ENCODE results near the gene FOXO1. TPM values are rescaled to one million over a fixed set of nuclear protein-coding genes. Genes with fewer than 3 reads are reported as not detected.

The FOXO1 gene
- total RNA-seq, 2 donors from 2014 or later: 15.7 to 26.4 TPM

DNA sequence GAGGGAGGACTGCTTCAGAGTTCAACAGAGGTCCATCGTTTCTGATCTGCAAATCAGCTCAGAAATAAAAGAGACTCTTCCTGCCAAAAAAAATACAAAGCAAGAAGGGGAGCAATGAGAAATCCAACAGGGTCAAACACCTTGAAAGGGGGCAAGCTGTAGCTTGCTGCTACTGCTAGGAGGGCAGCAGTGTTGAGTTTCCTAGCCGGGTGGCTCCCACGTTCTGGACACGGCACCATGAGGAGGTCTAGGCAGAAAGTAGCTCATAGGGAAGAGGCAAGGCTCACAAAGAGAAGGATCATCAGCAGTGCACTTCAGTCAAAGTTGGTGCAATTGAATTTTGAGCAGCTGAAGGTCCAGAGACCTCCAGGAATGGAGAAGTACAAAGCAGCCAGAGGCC, 75.3 kb downstream of the FOXO1 start:
- Histone ChIP-seq H3K9me3 (no peaks in the 10 kb centered on the region), H3K9ac (ENCODE audit: low read depth in 2 of 2, low read length in 2 of 2) (no peak overlapping the region), H3K27ac (no peak overlapping the region), H3K4me1 (peaks cover 4% of the 10 kb centered on the region), H3K4me3 (no peak overlapping the region), H3K36me3 (no peaks in the 10 kb centered on the region), H3K27me3 (no peaks in the 10 kb centered on the region)
- DNase-seq: no peak
- TF ChIP-seq, protein P1, sequence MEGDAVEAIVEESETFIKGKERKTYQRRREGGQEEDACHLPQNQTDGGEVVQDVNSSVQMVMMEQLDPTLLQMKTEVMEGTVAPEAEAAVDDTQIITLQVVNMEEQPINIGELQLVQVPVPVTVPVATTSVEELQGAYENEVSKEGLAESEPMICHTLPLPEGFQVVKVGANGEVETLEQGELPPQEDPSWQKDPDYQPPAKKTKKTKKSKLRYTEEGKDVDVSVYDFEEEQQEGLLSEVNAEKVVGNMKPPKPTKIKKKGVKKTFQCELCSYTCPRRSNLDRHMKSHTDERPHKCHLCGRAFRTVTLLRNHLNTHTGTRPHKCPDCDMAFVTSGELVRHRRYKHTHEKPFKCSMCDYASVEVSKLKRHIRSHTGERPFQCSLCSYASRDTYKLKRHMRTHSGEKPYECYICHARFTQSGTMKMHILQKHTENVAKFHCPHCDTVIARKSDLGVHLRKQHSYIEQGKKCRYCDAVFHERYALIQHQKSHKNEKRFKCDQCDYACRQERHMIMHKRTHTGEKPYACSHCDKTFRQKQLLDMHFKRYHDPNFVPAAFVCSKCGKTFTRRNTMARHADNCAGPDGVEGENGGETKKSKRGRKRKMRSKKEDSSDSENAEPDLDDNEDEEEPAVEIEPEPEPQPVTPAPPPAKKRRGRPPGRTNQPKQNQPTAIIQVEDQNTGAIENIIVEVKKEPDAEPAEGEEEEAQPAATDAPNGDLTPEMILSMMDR (IDR thresholded peaks at IDR 0.05): no peak
- intact Hi-C loops (cut with DNase I): no loop called here

DNA sequence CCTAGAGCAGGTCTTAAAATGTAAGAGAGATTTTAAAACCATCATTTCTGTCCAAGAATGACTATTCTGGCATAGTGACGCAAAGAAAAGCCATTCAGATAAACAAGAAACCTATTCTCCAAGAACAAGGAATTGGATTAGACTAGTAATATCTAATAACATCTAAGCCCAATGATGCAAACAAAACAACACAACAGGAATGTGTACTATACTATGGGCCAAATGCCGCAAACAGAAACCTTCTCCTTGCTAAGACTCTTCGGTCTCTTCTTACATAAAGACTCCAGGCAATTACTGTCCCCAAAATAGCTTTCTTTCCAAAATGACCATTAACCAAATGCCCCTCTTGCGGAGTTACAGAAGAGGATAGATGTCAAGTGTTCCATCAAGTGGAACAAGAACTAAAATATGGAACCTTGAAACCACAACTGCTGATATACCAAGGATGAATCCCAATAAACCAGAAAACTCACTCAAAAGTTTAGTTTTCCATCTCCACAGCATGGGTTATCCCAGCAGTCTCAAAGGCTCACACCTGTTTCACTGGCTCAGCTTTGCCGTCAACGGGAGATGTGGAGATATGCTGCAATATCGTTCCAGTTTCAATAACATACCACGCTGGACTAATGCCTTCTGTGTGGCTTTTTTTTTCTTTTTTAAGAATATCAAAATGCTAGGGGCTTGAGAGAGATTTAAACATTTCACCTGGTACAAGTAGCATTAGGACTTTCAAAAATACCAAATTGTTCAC, 76.2 kb downstream of the FOXO1 start:
- no peak overlapping the region for H3K9ac ChIP-seq (ENCODE audit: low read depth in 2 of 2, low read length in 2 of 2)
- no peaks in the 10 kb centered on the region for H3K27me3 ChIP-seq
- peaks cover 4% of the 10 kb centered on the region for H3K4me1 ChIP-seq
- H3K9me3 ChIP-seq: no peaks in the 10 kb centered on the region
- no peaks in the 10 kb centered on the region for H3K36me3 ChIP-seq
- DNase-seq: no peak
- H3K4me3 ChIP-seq: no peak overlapping the region
- peak overlapping the region; percentile 28 for H3K27ac ChIP-seq
- intact Hi-C loops (cut with DNase I): no loop called here
- TF ChIP-seq, protein P1 (IDR thresholded peaks at IDR 0.05): no peak

DNA sequence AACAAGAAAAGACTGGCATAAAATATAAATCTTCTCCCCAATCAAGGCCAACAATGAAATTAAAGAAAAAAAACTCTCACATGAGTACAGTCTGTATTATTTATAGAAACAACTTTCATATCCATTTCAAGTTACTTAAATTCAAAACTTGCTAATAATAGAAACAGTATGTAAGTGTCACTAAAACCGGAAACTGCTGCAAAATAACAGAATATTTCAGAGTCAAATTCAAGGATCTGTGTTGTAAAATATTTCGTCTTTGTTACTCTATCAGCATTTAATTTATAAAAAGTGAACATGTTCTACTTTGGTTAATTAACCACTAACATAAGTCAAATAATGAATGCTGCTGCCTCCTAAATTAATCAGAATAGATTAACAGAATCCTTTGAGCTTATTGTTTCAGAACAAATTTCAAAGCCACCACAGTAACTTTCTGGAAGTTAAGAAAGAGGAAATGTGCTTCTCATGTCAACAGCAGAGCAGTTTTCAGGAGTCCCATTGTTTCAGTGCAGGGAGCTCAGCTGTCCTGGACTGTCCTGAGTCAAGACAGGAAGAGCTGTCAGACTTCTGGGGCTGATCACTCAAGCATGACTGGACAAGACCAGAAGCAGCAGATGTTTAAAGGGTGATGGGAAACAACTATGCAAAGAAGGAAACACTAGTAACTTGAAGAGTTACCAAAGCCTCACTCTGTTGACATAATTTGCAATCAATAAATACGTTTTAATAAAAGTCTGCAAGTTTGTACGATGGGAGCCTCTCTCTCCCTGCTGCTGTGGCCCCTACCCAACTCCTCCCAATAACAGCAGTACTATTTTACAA, 76.9 kb downstream of the FOXO1 start:
- Histone ChIP-seq H3K9ac (ENCODE audit: low read depth in 2 of 2, low read length in 2 of 2) (no peak overlapping the region), H3K4me1 (peaks cover 4% of the 10 kb centered on the region), H3K36me3 (no peaks in the 10 kb centered on the region), H3K27ac (peak overlapping the region; percentile 28), H3K4me3 (no peak overlapping the region), H3K9me3 (no peaks in the 10 kb centered on the region), H3K27me3 (no peaks in the 10 kb centered on the region)
- TF ChIP-seq, protein P1 (IDR thresholded peaks at IDR 0.05): no peak
- intact Hi-C loops (cut with DNase I): no loop called here
- no peak for DNase-seq

DNA sequence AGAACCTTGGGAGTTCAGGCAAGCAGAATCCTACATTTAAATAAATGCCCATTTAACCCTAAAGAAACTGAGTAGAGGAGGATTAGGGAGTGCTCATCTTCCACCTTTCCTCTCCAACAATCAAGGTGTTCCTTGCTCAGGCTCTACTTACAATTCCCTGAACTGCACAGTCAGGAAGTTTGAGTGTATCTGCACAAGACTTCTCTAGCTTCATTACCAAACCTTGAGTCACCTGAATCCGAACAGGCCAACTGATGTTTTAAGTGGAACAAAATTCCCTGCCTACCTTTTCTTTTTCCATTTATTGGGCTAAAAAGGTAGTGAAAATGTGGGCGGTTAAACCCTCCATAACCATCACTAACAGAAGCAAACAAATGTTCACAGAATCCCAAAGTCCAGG, 78.3 kb downstream of the FOXO1 start:
- no peak overlapping the region for H3K4me3 ChIP-seq
- no peak overlapping the region for H3K9ac ChIP-seq (ENCODE audit: low read depth in 2 of 2, low read length in 2 of 2)
- no peaks in the 10 kb centered on the region for H3K9me3 ChIP-seq
- TF ChIP-seq, protein P1 (IDR thresholded peaks at IDR 0.05): no peak
- H3K36me3 ChIP-seq: no peaks in the 10 kb centered on the region
- H3K27ac ChIP-seq: no peak overlapping the region
- H3K27me3 ChIP-seq: no peaks in the 10 kb centered on the region
- peaks cover 4% of the 10 kb centered on the region for H3K4me1 ChIP-seq
- intact Hi-C loops (cut with DNase I): no loop called here
- no peak for DNase-seq

DNA sequence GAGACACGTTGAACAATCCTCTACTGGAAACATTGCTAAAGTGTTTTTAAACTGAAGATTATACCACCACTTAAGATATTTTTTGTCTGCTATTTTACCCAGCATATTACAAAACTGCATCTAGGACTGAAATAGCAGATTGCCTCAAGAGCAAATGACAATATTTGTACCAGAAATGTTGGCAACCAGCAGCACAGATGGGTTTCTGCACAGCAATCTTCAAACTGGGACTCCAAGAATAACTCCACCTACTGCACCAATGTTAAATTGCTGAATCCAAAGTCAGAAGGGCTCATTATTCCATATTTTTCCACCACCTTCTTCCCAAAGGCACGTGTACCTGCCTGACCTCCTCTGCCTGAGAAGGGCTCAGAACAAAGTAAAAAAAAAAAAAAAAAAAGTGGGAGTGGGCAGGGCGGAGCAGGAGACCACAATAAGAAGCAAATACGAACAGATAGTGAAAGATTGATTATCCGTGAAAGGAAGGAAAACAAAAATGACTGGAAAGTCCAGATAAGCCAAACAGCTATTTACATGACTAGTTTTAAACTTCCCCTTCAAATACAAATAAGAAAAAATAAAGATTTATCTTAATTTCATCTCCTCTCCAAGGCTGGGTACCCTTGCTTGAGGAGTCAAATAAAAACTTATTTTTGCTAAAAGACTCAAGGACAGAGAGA, 79.4 kb downstream of the FOXO1 start:
- no peak for DNase-seq
- Histone ChIP-seq H3K27me3 (no peaks in the 10 kb centered on the region), H3K4me3 (no peak overlapping the region), H3K27ac (no peak overlapping the region), H3K4me1 (peaks cover 4% of the 10 kb centered on the region), H3K9me3 (no peaks in the 10 kb centered on the region), H3K9ac (ENCODE audit: low read depth in 2 of 2, low read length in 2 of 2) (no peak overlapping the region), H3K36me3 (no peaks in the 10 kb centered on the region)
- intact Hi-C loops (cut with DNase I): no loop called here
- TF ChIP-seq, protein P1 (IDR thresholded peaks at IDR 0.05): no peak
